Caco-2 (cell line): ENCODE data around the gene IGFL1. TPM values are rescaled to one million over a fixed set of nuclear protein-coding genes. Genes with fewer than 3 reads are reported as not detected.

Source experiments
- BruUV-seq: library from RNA; stranded (reverse); fragments of 400-500 nt; replicated peaks from 2 replicates; lab custom pipeline; 2021; lab: Mats Ljungman, UMichigan
- CTCF ChIA-PET: fragments of 300-600 bp; sonication (Branson Sonifier 250); formaldehyde crosslinking; loops from one replicate; lab custom pipeline; 2022; ENCODE audit warnings: antibody characterized with exemption; lab: Charles Lee
- POLR2A ChIA-PET: fragments of 300-600 bp; sonication (Branson Sonifier 250); formaldehyde crosslinking; loops from one replicate; lab custom pipeline; 2022; ENCODE audit warnings: antibody characterized with exemption; lab: Charles Lee
- DNase-seq, 2 experiments: peaks; one replicate each; pipeline versions ENCODE4 v3.0.0 to v3.0.0-alpha.2; 2020 to 2022
- H3K27me3 ChIP-seq: replicated peaks from 2 replicates; pipeline ENCODE4 v1.6.0; 2011; ENCODE audit warnings: low read length; ENCODE audit not compliant: control insufficient read depth, insufficient read depth
- H3K36me3 ChIP-seq: 2 replicates; pipeline ENCODE4 v1.5.1; 2011; ENCODE audit warnings: low read length; ENCODE audit not compliant: control insufficient read depth, insufficient read depth
- H3K4me1 ChIP-seq: fragments of 250-450 bp; sonication (Bioruptor Pico); 2 replicates; pipeline ENCODE4 v1.5.1; 2020; ENCODE audit warnings: mild to moderate bottlenecking
- H3K4me3 ChIP-seq: 2 replicates; pipeline ENCODE4 v1.5.1; 2011; ENCODE audit warnings: low read depth, mild to moderate bottlenecking, control low read depth, low read length
- H3K9me3 ChIP-seq: fragments of 250-450 bp; sonication (Bioruptor Pico); 2 replicates; pipeline ENCODE4 v1.5.1; 2020; ENCODE audit warnings: mild to moderate bottlenecking, moderate library complexity
- H3K27ac Mint-ChIP-seq: one replicate; pipeline ENCODE4 v1.8.0; 2022; ENCODE audit warnings: mixed read lengths; ENCODE audit not compliant: unreplicated experiment
- H3K27me3 Mint-ChIP-seq: one replicate; pipeline ENCODE4 v1.8.0; 2022; ENCODE audit warnings: mixed read lengths; ENCODE audit not compliant: insufficient read depth, unreplicated experiment
- H3K36me3 Mint-ChIP-seq: one replicate; pipeline ENCODE4 v1.8.0; 2022; ENCODE audit warnings: mild to moderate bottlenecking, mixed read lengths; ENCODE audit not compliant: insufficient read depth, unreplicated experiment
- H3K4me1 Mint-ChIP-seq: one replicate; pipeline ENCODE4 v1.8.0; 2022; ENCODE audit warnings: low read depth, mixed read lengths; ENCODE audit not compliant: unreplicated experiment
- H3K4me3 Mint-ChIP-seq: one replicate; pipeline ENCODE4 v1.8.0; 2022; ENCODE audit warnings: mild to moderate bottlenecking, moderate library complexity, mixed read lengths; ENCODE audit not compliant: unreplicated experiment
- H3K9me3 Mint-ChIP-seq: one replicate; pipeline ENCODE4 v1.8.0; 2022; ENCODE audit warnings: mixed read lengths; ENCODE audit not compliant: unreplicated experiment
- CTCF ChIP-seq, 2 experiments: fragments of 200-600 bp in 1 of 2; IDR thresholded peaks; 1 replicate in 1 of 2; 2 replicates in 1 of 2; pipeline versions ENCODE4 v1.5.1 to v1.8.0; 2011 to 2022; ENCODE audit warnings: antibody characterized with exemption in 1 of 2, control low read depth in 1 of 2, inconsistent platforms in 1 of 2, low read depth in 1 of 2, low read length in 1 of 2, mild to moderate bottlenecking in 1 of 2, moderate library complexity in 1 of 2; ENCODE audit not compliant: insufficient read depth in 1 of 2, severe bottlenecking in 1 of 2, unreplicated experiment in 1 of 2
- intact Hi-C: fragments of 100-400 bp; cut with micrococcal nuclease; formaldehyde crosslinking; loops from one replicate; pipeline ENCODE4 v1.10.0; 2022; ENCODE audit not compliant: unreplicated experiment
- total RNA-seq: library from RNA; stranded (reverse); gene quantifications from 2 replicates; pipeline ENCODE4 v1.2.3, GENCODE V29; 2022

Gene IGFL1
- total RNA-seq, 1 experiment from 2014 or later: not detected

GRCh38 chr19:46217476-46217875, 12.1 kb upstream of the IGFL1 start:
- no peak overlapping the region for H3K4me3 Mint-ChIP-seq
- TF ChIP-seq CTCF (IDR thresholded peaks at IDR 0.05; ENCODE audit: insufficient read depth in 1 of 2, low read depth in 1 of 2, low read length in 1 of 2, severe bottlenecking in 1 of 2, unreplicated experiment in 1 of 2): no peak
- Histone ChIP-seq H3K4me3 (no peak overlapping the region), H3K9me3 (no peaks in the 10 kb centered on the region), H3K27me3 (no peaks in the 10 kb centered on the region), H3K36me3 (no peaks in the 10 kb centered on the region), H3K4me1 (peaks cover 4% of the 10 kb centered on the region)
- H3K27ac Mint-ChIP-seq: no peak overlapping the region
- H3K27me3 Mint-ChIP-seq: no peaks in the 10 kb centered on the region
- CTCF ChIA-PET: interaction anchor here (1.1 kb wide), 1 partner anchor 32 kb away, joined by 4 read pairs; no protein-coding TSS in a partner anchor
- H3K4me1 Mint-ChIP-seq: peaks cover 12% of the 10 kb centered on the region
- no peak for DNase-seq
- no TSS peak for BruUV-seq
- H3K9me3 Mint-ChIP-seq: peaks cover 10% of the 10 kb centered on the region
- intact Hi-C loops: no loop called here
- POLR2A ChIA-PET: no interaction called here
- H3K36me3 Mint-ChIP-seq: peaks cover 6% of the 10 kb centered on the region

- Histone ChIP-seq H3K4me1 (no peaks in the 10 kb centered on the region), H3K27me3 (no peaks in the 10 kb centered on the region), H3K9me3 (no peaks in the 10 kb centered on the region), H3K36me3 (no peaks in the 10 kb centered on the region), H3K4me3 (no peak overlapping the region)
- Mint-ChIP-seq H3K27ac (no peak overlapping the region), H3K27me3 (no peaks in the 10 kb centered on the region), H3K36me3 (peaks cover 6% of the 10 kb centered on the region), H3K4me1 (peaks cover 7% of the 10 kb centered on the region), H3K9me3 (peaks cover 10% of the 10 kb centered on the region), H3K4me3 (no peak overlapping the region)
- no peak for TF ChIP-seq CTCF (IDR thresholded peaks at IDR 0.05; ENCODE audit: insufficient read depth in 1 of 2, low read depth in 1 of 2, low read length in 1 of 2, severe bottlenecking in 1 of 2, unreplicated experiment in 1 of 2)
- ChIA-PET POLR2A (no interaction called here), CTCF (interaction anchor here (1.1 kb wide), 1 partner anchor 31 kb away, joined by 4 read pairs; no protein-coding TSS in a partner anchor)
- no TSS peak for BruUV-seq
- intact Hi-C loops: no loop called here
- DNase-seq: peak; percentile 57 to 68
Measured at GRCh38 chr19:46218160-46218559, 11.4 kb upstream of the IGFL1 start.

- no peak overlapping the region for H3K4me3 Mint-ChIP-seq
- DNase-seq: no peak
- Histone ChIP-seq H3K27me3 (no peaks in the 10 kb centered on the region), H3K9me3 (no peaks in the 10 kb centered on the region), H3K4me1 (peaks cover 3% of the 10 kb centered on the region; the same call in 1 of the 2 replicates), H3K36me3 (no peaks in the 10 kb centered on the region), H3K4me3 (no peak overlapping the region)
- H3K27ac Mint-ChIP-seq: no peak overlapping the region
- peaks cover 6% of the 10 kb centered on the region for H3K36me3 Mint-ChIP-seq
- TF ChIP-seq CTCF (IDR thresholded peaks at IDR 0.05; ENCODE audit: insufficient read depth in 1 of 2, low read depth in 1 of 2, low read length in 1 of 2, severe bottlenecking in 1 of 2, unreplicated experiment in 1 of 2): no peak
- intact Hi-C loops: no loop called here
- H3K27me3 Mint-ChIP-seq: no peaks in the 10 kb centered on the region
- POLR2A ChIA-PET: no interaction called here
- peaks cover 10% of the 10 kb centered on the region for H3K9me3 Mint-ChIP-seq
- H3K4me1 Mint-ChIP-seq: no peaks in the 10 kb centered on the region
- BruUV-seq: no TSS peak
- CTCF ChIA-PET: no interaction called here
Measured at GRCh38 chr19:46220038-46220615, 9.4 kb upstream of the IGFL1 start.
